ENCODE measurements around the gene RXRA.

Gene RXRA

GRCh38 chr9:134420974-134421432 lies 94.7 kb downstream of the RXRA start:
- DNase-seq = no peak

- DNase-seq = no peak
Measured at GRCh38 chr9:134421888-134422287, 95.6 kb downstream of the RXRA start.

- no peak for DNase-seq
Measured at GRCh38 chr9:134422301-134423090, 96.2 kb downstream of the RXRA start.

GRCh38 chr9:134423166-134423565 lies 96.9 kb downstream of the RXRA start:
- DNase-seq = no peak

- no peak for DNase-seq
Measured at GRCh38 chr9:134423749-134424148, 97.5 kb downstream of the RXRA start.

- no peak for DNase-seq
Measured at GRCh38 chr9:134424818-134425217, 98.6 kb downstream of the RXRA start.

- no peak for DNase-seq
Measured at GRCh38 chr9:134425401-134425800, 99.1 kb downstream of the RXRA start.

GRCh38 chr9:134425812-134426211 lies 99.6 kb downstream of the RXRA start:
- no peak for DNase-seq

- no peak for DNase-seq
Measured at GRCh38 chr9:134426436-134426835, 100.2 kb downstream of the RXRA start.

- DNase-seq = no peak
Measured at GRCh38 chr9:134427153-134427782, 101.0 kb downstream of the RXRA start.

- DNase-seq = no peak
Measured at GRCh38 chr9:134428559-134428958, 102.3 kb downstream of the RXRA start.

GRCh38 chr9:134429007-134429406 lies 102.8 kb downstream of the RXRA start:
- no peak for DNase-seq

GRCh38 chr9:134429481-134429880 lies 103.2 kb downstream of the RXRA start:
- no peak for DNase-seq

GRCh38 chr9:134431095-134431494 lies 104.8 kb downstream of the RXRA start:
- no peak for DNase-seq

- DNase-seq = no peak
Measured at GRCh38 chr9:134431626-134432025, 105.4 kb downstream of the RXRA start.

- DNase-seq = no peak
Measured at GRCh38 chr9:134432471-134432870, 106.2 kb downstream of the RXRA start.

GRCh38 chr9:134433101-134433500 lies 106.8 kb downstream of the RXRA start:
- DNase-seq = no peak

- DNase-seq = no peak
Measured at GRCh38 chr9:134433909-134434882, 107.9 kb downstream of the RXRA start.

- DNase-seq = no peak
Measured at GRCh38 chr9:134434894-134435506, 108.7 kb downstream of the RXRA start.

GRCh38 chr9:134435550-134436378 lies 109.5 kb downstream of the RXRA start:
- DNase-seq = no peak

- DNase-seq = no peak
Measured at GRCh38 chr9:134436379-134436762, 110.1 kb downstream of the RXRA start.

GRCh38 chr9:134436911-134437310 lies 110.7 kb downstream of the RXRA start:
- no peak for DNase-seq
